HG02759 (cell line): ENCODE results near the gene LIPC.
"Not testable (repeated sequence)": the region's sequence is repeated elsewhere in the genome, so short reads cannot be mapped to it uniquely, and the experiment has no call there.

Experiments
- ATAC-seq: cut with Tn5 transposase; IDR thresholded peaks from one replicate; pipeline ENCODE4 v1.9.1; 2021; ENCODE audit warnings: mild to moderate bottlenecking, moderate library complexity; ENCODE audit not compliant: unreplicated experiment

LIPC gene

GRCh38 chr15:58602823-58603222 lies 171.0 kb downstream of the LIPC start:
- ATAC-seq = no peak

- ATAC-seq = not testable (repeated sequence)
Observed at GRCh38 chr15:58603927-58604326, 172.1 kb downstream of the LIPC start.

DNA sequence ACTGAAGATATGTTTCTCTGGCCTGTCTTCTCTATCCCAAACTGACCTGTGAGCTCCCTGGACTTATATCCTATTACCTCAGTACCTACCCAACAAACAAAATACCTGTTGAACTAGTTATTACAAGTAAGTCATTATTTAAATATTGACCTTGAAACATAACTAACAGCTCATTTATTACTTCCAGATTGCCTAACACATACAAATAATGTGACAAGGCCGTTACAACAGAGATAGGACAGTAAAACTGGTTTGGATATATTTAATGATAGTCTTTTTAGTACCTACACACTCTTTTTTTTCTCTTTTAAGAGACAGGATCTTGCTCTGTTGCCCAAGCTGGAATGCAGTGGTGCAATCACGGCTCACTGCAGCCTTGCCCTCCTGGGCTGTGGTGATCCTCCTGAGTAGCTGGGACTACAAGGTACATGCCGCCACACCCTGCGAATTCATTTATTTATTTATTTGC lies 172.7 kb downstream of the LIPC start:
- ATAC-seq = no peak

DNA sequence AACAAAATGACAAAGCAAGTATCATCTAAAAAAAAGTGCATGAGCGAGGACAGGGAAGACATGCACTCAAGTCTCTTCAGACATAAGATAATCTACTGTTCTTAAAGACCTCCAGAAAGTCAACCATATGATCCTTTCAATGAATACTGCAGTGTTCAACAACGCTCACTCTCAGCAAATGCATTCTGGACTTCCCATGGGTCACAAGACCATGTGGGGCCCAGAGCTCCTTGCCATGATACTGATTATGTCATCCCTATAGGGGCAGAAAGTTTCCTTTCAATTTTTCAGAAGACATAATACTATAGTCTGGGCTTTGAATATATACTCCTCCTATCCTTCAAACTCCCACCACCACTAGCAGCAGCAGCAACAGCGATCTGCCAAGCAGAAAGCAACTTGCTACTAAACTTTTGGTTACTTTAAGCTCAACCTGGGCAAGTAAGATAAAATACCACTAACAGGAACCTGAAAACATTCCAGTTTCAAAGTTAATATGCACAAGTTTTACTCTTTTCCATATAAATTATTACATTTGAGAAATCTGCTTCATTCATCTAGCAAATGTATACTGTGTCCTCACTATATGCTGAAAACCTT lies 174.2 kb downstream of the LIPC start:
- no peak for ATAC-seq

DNA sequence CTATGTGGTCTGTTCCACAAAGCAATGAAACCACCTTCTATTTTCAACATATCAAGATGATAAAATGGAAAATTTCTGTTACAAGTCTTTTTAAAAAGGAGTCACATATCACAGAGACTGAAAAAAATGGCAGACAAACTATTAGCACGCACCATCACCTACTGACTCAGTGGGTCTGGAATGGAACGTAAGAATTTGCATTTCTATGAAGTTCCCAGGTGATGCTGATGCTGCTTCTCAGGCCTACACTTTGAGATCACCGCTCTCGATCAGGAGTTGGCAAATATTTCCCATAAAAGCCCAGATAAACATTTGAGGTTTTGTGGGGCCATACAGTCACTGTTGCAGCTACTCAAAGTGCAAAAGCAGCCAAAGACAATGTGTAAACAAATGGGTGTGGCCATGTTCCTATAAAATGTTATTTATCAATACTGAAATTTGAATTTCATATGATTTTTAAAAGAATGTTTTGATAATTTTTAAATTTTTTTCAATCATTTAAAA lies 174.8 kb downstream of the LIPC start:
- no peak for ATAC-seq

- ATAC-seq = no peak
Observed at GRCh38 chr15:58608129-58608590, 176.4 kb downstream of the LIPC start.

DNA sequence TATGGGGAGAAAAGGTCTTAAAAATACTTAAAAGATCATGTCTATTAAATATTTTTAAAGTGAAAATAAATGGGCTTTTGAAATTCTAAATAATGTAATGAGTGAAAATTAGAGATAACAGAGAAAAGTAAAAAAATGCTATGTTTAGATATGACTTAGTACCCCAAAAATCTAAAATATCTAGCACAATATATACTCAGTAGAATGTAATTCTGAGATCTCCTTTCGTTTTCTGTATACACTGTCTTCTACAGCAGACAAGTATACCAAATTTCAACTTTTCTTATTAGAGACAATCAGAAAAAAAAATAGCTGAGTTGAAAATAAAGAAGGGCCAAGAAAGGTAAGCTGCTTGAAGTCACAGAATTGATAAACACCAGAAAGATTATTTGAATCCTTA lies 176.9 kb downstream of the LIPC start:
- ATAC-seq = no peak

DNA sequence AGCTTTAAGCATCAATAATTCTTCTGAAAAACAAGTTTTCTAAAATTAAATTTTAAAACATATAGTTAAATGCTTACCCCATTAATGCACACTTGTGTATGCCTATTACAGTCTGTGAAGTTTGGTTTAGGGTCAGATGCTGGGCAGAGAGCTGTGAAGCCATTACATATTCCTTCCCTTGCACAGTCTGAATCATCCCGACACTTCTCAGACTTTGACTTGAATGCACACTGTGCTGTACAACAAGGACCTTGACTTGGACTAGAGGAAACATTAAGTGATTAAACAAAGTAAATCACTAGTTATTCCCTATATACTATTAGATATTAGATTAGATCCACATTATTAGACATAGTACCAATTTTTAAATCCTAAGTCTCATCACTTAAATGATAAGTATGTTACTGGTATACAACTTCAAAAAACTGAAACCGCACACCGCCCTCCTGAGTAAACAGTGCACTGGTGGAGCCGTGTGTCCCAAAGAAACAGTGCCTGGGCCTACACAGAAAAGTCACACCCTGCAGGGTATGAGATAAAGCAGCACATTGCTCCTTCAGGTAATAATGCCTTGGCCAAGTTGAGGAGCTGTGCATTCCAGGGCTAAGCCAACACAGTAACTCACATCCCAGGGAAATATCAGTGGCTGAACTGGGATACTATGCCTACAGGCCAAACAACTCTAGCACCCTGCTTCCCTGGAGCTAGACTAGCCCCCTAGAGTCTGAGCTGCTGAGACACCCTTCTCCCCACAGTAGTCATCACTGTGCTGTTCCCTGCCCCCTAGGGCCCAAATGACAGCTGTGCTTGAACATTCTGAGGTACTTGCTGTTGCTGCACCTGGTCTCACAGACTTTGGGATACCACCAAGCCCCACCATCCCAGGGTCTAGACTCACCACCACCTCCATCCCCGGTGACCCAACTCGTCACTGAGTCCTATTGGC lies 180.2 kb downstream of the LIPC start:
- no peak for ATAC-seq

GRCh38 chr15:58616171-58616570 lies 184.4 kb downstream of the LIPC start:
- no peak for ATAC-seq
